Uterus (tissue), 2 donors: ENCODE results near the gene ALDH4A1.

Experiments used
- POLR2A ChIP-seq, 2 donors: fragments of 450-650 bp; IDR thresholded peaks; one replicate each; pipeline ENCODE4 v1.6.1; 2016; ENCODE audit warnings: antibody characterized with exemption in 2 of 2, mild to moderate bottlenecking in 1 of 2, moderate library complexity in 1 of 2
- TF ChIP-seq, protein P1 (sequence below), 4 experiments: fragments of 200-600 bp in 2 of 4; fragments of 450-650 bp in 2 of 4; sonication (generic) in 2 of 4; IDR thresholded peaks; one replicate each; pipeline ENCODE4 v1.5.1; 2016 to 2019; ENCODE audit warnings: antibody characterized with exemption in 4 of 4, mild to moderate bottlenecking in 2 of 4, moderate library complexity in 1 of 4

- TF ChIP-seq, protein P1, sequence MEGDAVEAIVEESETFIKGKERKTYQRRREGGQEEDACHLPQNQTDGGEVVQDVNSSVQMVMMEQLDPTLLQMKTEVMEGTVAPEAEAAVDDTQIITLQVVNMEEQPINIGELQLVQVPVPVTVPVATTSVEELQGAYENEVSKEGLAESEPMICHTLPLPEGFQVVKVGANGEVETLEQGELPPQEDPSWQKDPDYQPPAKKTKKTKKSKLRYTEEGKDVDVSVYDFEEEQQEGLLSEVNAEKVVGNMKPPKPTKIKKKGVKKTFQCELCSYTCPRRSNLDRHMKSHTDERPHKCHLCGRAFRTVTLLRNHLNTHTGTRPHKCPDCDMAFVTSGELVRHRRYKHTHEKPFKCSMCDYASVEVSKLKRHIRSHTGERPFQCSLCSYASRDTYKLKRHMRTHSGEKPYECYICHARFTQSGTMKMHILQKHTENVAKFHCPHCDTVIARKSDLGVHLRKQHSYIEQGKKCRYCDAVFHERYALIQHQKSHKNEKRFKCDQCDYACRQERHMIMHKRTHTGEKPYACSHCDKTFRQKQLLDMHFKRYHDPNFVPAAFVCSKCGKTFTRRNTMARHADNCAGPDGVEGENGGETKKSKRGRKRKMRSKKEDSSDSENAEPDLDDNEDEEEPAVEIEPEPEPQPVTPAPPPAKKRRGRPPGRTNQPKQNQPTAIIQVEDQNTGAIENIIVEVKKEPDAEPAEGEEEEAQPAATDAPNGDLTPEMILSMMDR (IDR thresholded peaks at IDR 0.05): no peak
- no peak for TF ChIP-seq POLR2A (IDR thresholded peaks at IDR 0.05)
Observed at GRCh38 chr1:18866314-18866713, 36.0 kb downstream of the ALDH4A1 start.
